GM12892 (cell line): Measurements from ENCODE around the gene SCFD2.

Source experiments
- DNase-seq: peaks from one replicate; pipeline ENCODE4 v3.0.0; 2011; ENCODE audit not compliant: insufficient read length
- FAIRE-seq: peaks from 2 replicates; lab custom pipeline; 2011; peaks lifted over from hg19 to GRCh38; lab: Jason Lieb, UNC
- POLR2A ChIP-seq: IDR thresholded peaks from 2 replicates; pipeline ENCODE4 v1.6.1; 2011; ENCODE audit warnings: low read depth, low read length, control low read depth
- POLR2AphosphoS5 ChIP-seq: IDR thresholded peaks from 2 replicates; pipeline ENCODE4 v1.6.1; 2011; ENCODE audit warnings: low read depth, low read length, control low read depth
- TAF1 ChIP-seq: IDR thresholded peaks from 2 replicates; pipeline ENCODE4 v1.6.1; 2011; ENCODE audit warnings: low read depth, mild to moderate bottlenecking, control low read depth, low read length, borderline replicate concordance

SCFD2 gene

GRCh38 chr4:53018471-53018870 lies 347.4 kb downstream of the SCFD2 start:
- DNase-seq (no peak), FAIRE-seq (peak; percentile 21)
- no peak for TF ChIP-seq POLR2AphosphoS5
- TF ChIP-seq POLR2A = no peak
- TF ChIP-seq TAF1 = no peak

- TF ChIP-seq POLR2AphosphoS5 (no peak), POLR2A (no peak), TAF1 (no peak)
- no peak for DNase-seq
- FAIRE-seq = peak; percentile 9
Observed at GRCh38 chr4:53016099-53016820, 349.6 kb downstream of the SCFD2 start.

- FAIRE-seq = no peak
- no peak for TF ChIP-seq POLR2A
- TF ChIP-seq TAF1 = no peak
- TF ChIP-seq POLR2AphosphoS5 = no peak
- no peak for DNase-seq
Observed at GRCh38 chr4:53015681-53016080, 350.2 kb downstream of the SCFD2 start.

DNA sequence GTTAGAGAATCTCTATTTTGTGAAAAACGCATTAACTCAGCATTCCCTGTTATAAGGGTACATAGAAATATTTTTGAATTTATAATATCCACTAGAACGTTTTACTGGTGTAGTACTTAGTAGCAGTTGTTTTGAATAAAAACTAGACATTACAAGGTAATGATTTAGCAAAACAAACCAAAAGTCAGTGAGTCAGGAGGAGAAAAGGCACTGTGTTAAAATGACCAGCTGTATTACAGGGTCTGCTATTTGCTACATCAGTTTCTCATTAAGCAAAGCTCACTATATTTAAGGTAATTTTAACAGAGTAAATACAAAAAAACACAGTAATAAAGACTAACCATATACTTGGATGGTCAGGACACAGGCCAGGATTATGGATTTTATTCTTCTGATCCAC lies 351.0 kb downstream of the SCFD2 start:
- no peak for TF ChIP-seq POLR2AphosphoS5
- no peak for TF ChIP-seq POLR2A
- TF ChIP-seq TAF1 = no peak
- DNase-seq (no peak), FAIRE-seq (no peak)

DNA sequence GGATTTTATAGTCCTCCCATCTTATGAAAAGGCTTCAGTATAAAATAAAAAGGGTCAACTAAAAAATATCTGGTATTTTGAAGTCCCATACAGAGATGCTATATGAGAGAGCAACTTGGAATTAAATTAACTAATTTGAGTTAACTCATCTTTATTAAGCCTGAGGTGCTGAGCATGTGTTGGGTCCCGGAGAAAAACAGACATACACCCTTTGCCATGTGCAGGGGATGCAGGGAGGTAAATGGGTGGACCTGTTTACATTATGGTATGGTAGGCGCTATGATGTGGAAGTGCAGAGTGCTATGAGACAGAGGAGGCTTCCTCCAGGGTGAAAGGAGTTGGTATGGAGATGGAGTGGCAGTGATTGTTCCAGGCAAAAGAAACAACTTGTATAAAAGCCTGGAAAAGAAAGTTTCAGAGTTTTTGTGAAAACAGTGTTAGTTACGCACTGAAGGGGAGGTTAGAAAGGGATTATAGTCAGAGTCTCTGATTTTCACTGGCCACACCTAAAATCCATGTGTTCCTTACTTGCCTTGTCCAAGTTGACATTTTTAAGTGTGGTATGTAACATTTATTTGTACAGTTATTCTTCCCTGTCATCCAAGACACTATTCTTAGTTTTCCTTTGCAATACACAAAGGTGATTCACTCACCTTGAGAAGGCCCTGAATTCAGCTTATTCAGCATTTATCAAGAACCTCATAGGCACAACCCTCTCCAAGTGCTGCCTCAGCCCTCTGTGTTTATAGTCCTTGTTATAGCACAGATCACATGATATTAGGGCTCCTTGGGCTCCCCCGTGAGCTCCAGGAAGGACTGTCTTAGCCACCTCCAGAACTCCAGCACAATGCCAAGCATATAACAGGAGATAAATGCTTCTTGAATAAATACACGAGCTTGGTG lies 351.7 kb downstream of the SCFD2 start:
- FAIRE-seq (peak; percentile 67), DNase-seq (no peak)
- TF ChIP-seq TAF1 (no peak), POLR2AphosphoS5 (no peak), POLR2A (no peak)

DNA sequence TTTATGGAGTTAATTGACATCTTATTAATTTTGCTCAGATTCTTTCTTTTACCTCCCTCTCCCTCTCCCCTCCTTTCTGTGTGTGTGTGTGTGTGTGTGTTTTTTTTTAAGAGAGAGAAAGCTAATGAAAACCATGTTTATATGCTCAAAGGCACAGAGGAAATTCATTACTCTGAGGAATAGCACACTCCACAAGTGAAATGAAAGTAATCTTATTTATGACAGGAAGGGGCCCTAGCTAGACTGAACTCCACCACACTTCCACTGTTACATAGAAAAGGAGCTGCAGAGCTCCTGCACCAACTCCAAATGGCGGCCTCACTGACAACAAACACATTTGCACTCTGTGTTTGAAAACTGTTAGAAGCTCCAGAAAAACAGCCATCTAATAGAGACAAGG lies 353.1 kb downstream of the SCFD2 start:
- TF ChIP-seq TAF1 (no peak), POLR2A (no peak)
- FAIRE-seq (peak; percentile 44), DNase-seq (no peak)

- DNase-seq (no peak), FAIRE-seq (no peak)
- no peak for TF ChIP-seq TAF1
- no peak for TF ChIP-seq POLR2AphosphoS5
Observed at GRCh38 chr4:53011259-53011905, 354.5 kb downstream of the SCFD2 start.

DNA sequence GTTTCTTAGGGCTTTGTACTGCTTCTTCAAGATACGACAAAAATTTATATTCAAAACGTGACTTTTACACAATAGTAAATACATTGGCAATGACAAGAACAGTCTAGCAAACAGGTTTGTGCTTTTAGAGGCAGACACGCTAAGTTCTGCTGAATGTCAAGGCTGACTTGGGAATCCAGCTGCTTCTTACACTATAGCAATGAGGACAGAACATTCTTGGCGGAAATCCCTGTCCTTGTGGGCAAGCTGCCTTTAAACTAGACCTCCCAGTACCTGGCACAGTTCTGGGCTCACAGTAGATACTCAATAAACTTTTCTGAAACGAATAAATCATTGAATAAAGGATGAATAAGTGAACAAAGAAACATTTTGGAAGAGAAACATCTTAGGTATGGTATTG lies 355.5 kb downstream of the SCFD2 start:
- TF ChIP-seq TAF1 = no peak
- TF ChIP-seq POLR2A = no peak
- no peak for TF ChIP-seq POLR2AphosphoS5
- FAIRE-seq (no peak), DNase-seq (no peak)

DNA sequence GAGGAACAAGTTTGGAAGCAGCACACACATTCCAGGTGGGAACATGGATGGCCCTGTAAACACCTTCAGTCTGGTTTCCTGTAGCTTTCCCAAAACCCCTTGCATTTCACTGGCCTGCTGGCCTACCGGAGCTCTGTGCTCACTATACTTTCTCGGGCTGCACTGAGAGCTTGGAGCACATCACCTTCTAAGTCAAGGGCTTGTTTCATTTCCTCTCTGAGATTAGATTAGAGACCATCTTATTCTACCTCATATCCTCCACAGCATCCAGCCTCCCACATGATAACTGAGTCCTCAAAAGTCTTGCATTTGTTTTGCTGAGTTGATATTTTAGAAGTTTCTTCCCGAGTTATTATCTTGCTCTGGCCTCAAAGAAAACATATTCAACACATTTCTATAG lies 356.0 kb downstream of the SCFD2 start:
- DNase-seq (no peak), FAIRE-seq (no peak)
- TF ChIP-seq TAF1 = no peak

GRCh38 chr4:53007024-53007423 lies 358.8 kb downstream of the SCFD2 start:
- FAIRE-seq = no peak
- no peak for DNase-seq
- TF ChIP-seq POLR2AphosphoS5 (no peak), TAF1 (no peak), POLR2A (no peak)

GRCh38 chr4:53005808-53006207 lies 360.1 kb downstream of the SCFD2 start:
- DNase-seq = no peak

GRCh38 chr4:53005149-53005546 lies 360.7 kb downstream of the SCFD2 start:
- DNase-seq (no peak), FAIRE-seq (no peak)
- TF ChIP-seq TAF1 = no peak

More at GRCh38 chr4:53005808-53006207, 360.1 kb downstream of the SCFD2 start:
- TF ChIP-seq POLR2A = no peak
- no peak for TF ChIP-seq TAF1
- no peak for TF ChIP-seq POLR2AphosphoS5
- no peak for FAIRE-seq
